H1 (cell line): Measurements from ENCODE around the gene DCAF6. TPM values are rescaled to one million over a fixed set of nuclear protein-coding genes. Genes with fewer than 3 reads are reported as not detected.

ENCODE experiments used
- CTCF ChIA-PET: fragments of 300-600 bp; sonication (Branson Sonifier 250); formaldehyde crosslinking; loops from one replicate; lab custom pipeline; 2021; ENCODE audit not compliant: partially characterized antibody; lab: Charles Lee
- POLR2A ChIA-PET: fragments of 300-600 bp; sonication (Branson Sonifier 250); formaldehyde crosslinking; loops from one replicate; lab custom pipeline; 2021; ENCODE audit warnings: inconsistent platforms; ENCODE audit not compliant: partially characterized antibody; lab: Charles Lee
- DNase-seq, 2 experiments: peaks; one replicate each; pipeline versions ENCODE4 v3.0.0 to v3.0.0-alpha.2; 2010 to 2022; ENCODE audit warnings: low spot score in 2 of 2, low read depth in 1 of 2, mixed read lengths in 1 of 2
- FAIRE-seq: peaks from 2 replicates; lab custom pipeline; 2011; peaks lifted over from hg19 to GRCh38; lab: Jason Lieb, UNC
- H2AFZ ChIP-seq: 2 replicates; pipeline ENCODE4 v1.8.1; 2012; ENCODE audit warnings: low read length, inconsistent platforms
- H2AK5ac ChIP-seq: 2 replicates; pipeline ENCODE4 v1.6.1; 2013; ENCODE audit warnings: low read depth, low read length
- H2BK120ac ChIP-seq: replicated peaks from 2 replicates; pipeline ENCODE3; 2013; ENCODE audit warnings: low read depth, low read length, inconsistent platforms
- H2BK12ac ChIP-seq: 2 replicates; pipeline ENCODE4 v1.6.1; 2013; ENCODE audit warnings: low read depth, low read length
- H2BK15ac ChIP-seq: 2 replicates; pipeline ENCODE4 v1.6.1; 2013; ENCODE audit warnings: low read length
- H2BK20ac ChIP-seq: 2 replicates; pipeline ENCODE4 v1.6.1; 2013; ENCODE audit warnings: low read length
- H2BK5ac ChIP-seq: 2 replicates; pipeline ENCODE4 v1.6.1; 2013; ENCODE audit warnings: low read depth, low read length
- H3K14ac ChIP-seq: 2 replicates; pipeline ENCODE4 v1.6.1; 2013; ENCODE audit warnings: inconsistent platforms; ENCODE audit not compliant: insufficient read length
- H3K18ac ChIP-seq: 2 replicates; pipeline ENCODE4 v1.6.1; 2013; ENCODE audit warnings: low read length; ENCODE audit errors: extremely low read depth
- H3K23ac ChIP-seq: 2 replicates; pipeline ENCODE4 v1.6.1; 2013; ENCODE audit warnings: inconsistent platforms; ENCODE audit not compliant: insufficient read length
- H3K23me2 ChIP-seq: 2 replicates; pipeline ENCODE4 v1.6.1; 2013; ENCODE audit warnings: low read depth, low read length
- H3K27ac ChIP-seq: 2 replicates; pipeline ENCODE4 v1.6.1; 2011; ENCODE audit warnings: low read depth, low read length, inconsistent platforms
- H3K27me3 ChIP-seq, 4 experiments: replicated peaks in 1 of 4; 1 replicate in 1 of 4; 2 replicates in 3 of 4; pipeline versions ENCODE4 v1.6.1 to v1.8.1; 2011 to 2013; ENCODE audit warnings: low read length in 3 of 4, mild to moderate bottlenecking in 3 of 4, inconsistent platforms in 2 of 4, mixed read lengths in 2 of 4, moderate library complexity in 1 of 4; ENCODE audit not compliant: control insufficient read depth in 3 of 4, insufficient read depth in 3 of 4; ENCODE audit errors: extremely low read depth in 1 of 4
- H3K36me3 ChIP-seq, 4 experiments: 2 replicates each; pipeline versions ENCODE4 v1.6.1 to v1.8.1; 2011 to 2013; ENCODE audit warnings: mild to moderate bottlenecking in 4 of 4, low read length in 3 of 4, moderate library complexity in 2 of 4, control low read depth in 1 of 4, inconsistent platforms in 1 of 4; ENCODE audit not compliant: insufficient read depth in 4 of 4, control insufficient read depth in 2 of 4
- H3K4ac ChIP-seq: replicated peaks from 2 replicates; pipeline ENCODE3; 2013; ENCODE audit warnings: low read length, low read depth, mixed read lengths, inconsistent platforms; ENCODE audit not compliant: insufficient read length
- H3K4me1 ChIP-seq, 4 experiments: replicated peaks in 1 of 4; 1 replicate in 1 of 4; 2 replicates in 3 of 4; pipeline versions ENCODE4 v1.6.1 to v1.8.1; 2011 to 2013; ENCODE audit warnings: low read length in 3 of 4, inconsistent platforms in 2 of 4, mixed read lengths in 1 of 4; ENCODE audit not compliant: insufficient read depth in 4 of 4, control insufficient read depth in 3 of 4
- H3K4me2 ChIP-seq, 2 experiments: 2 replicates each; pipeline versions ENCODE4 v1.6.1 to v1.8.1; 2011 to 2013; ENCODE audit warnings: low read depth in 2 of 2, low read length in 2 of 2, control low read depth in 1 of 2, inconsistent platforms in 1 of 2, mild to moderate bottlenecking in 1 of 2; ENCODE audit not compliant: insufficient read depth in 1 of 2
- H3K4me3 ChIP-seq, 4 experiments: fragments of 200-600, 300-600 bp in 1 of 4; sonication (generic), shearing (Covaris generic), sonication (Bioruptor Twin) in 1 of 4; 2 replicates each; pipeline versions ENCODE4 v1.5.1 to v1.8.1; 2011 to 2016; ENCODE audit warnings: low read length in 4 of 4, low read depth in 3 of 4, control low read depth in 2 of 4, inconsistent platforms in 2 of 4, mild to moderate bottlenecking in 2 of 4, mixed read lengths in 1 of 4, moderate library complexity in 1 of 4; ENCODE audit not compliant: insufficient read depth in 2 of 4; ENCODE audit errors: extremely low read depth in 1 of 4
- H3K56ac ChIP-seq: replicated peaks from 2 replicates; pipeline ENCODE3; 2013; ENCODE audit warnings: low read depth, mild to moderate bottlenecking, mixed read lengths, low read length, inconsistent platforms; ENCODE audit not compliant: insufficient read length
- H3K79me1 ChIP-seq: 2 replicates; pipeline ENCODE4 v1.6.1; 2013; ENCODE audit warnings: low read depth, low read length, control low read depth
- H3K79me2 ChIP-seq, 2 experiments: 2 replicates each; pipeline versions ENCODE4 v1.6.1 to v1.8.1; 2012 to 2013; ENCODE audit warnings: low read length in 2 of 2, mild to moderate bottlenecking in 2 of 2, inconsistent platforms in 1 of 2; ENCODE audit not compliant: insufficient read depth in 2 of 2, control insufficient read depth in 1 of 2
- H3K9ac ChIP-seq, 4 experiments: replicated peaks in 1 of 4; 1 replicate in 1 of 4; 2 replicates in 3 of 4; pipeline versions ENCODE4 v1.6.1 to v1.8.1; 2011 to 2013; ENCODE audit warnings: low read depth in 3 of 4, low read length in 3 of 4, control low read depth in 2 of 4, mild to moderate bottlenecking in 2 of 4, moderate library complexity in 2 of 4, inconsistent platforms in 1 of 4; ENCODE audit errors: extremely low read depth in 1 of 4
- H3K9me3 ChIP-seq, 2 experiments: 2 replicates each; pipeline versions ENCODE4 v1.6.1 to v1.8.1; 2012 to 2013; ENCODE audit warnings: mild to moderate bottlenecking in 2 of 2, moderate library complexity in 2 of 2, control low read depth in 1 of 2, inconsistent platforms in 1 of 2, low read depth in 1 of 2, low read length in 1 of 2, mixed read lengths in 1 of 2; ENCODE audit not compliant: insufficient read depth in 2 of 2
- H4K20me1 ChIP-seq, 2 experiments: replicated peaks in 1 of 2; 2 replicates each; pipeline versions ENCODE3 to v1.8.1; 2011 to 2013; ENCODE audit warnings: inconsistent platforms in 2 of 2, low read length in 2 of 2, mild to moderate bottlenecking in 1 of 2; ENCODE audit not compliant: insufficient read depth in 2 of 2, control insufficient read depth in 1 of 2
- H4K5ac ChIP-seq: 2 replicates; pipeline ENCODE4 v1.6.1; 2013; ENCODE audit warnings: low read length, low read depth, mixed read lengths, inconsistent platforms; ENCODE audit not compliant: insufficient read length
- H4K8ac ChIP-seq: 2 replicates; pipeline ENCODE4 v1.8.0; 2013; ENCODE audit warnings: mild to moderate bottlenecking, moderate library complexity, low read length, inconsistent platforms; ENCODE audit not compliant: insufficient read depth; ENCODE audit errors: extremely low read depth
- H4K91ac ChIP-seq: replicated peaks from 2 replicates; pipeline ENCODE3; 2013; ENCODE audit warnings: low read length, mixed read lengths, inconsistent platforms; ENCODE audit not compliant: insufficient read length
- BACH1 ChIP-seq: IDR thresholded peaks from 2 replicates; pipeline ENCODE4 v1.6.1; 2012; ENCODE audit warnings: low read length, improper control_type of control experiment
- CHD1 ChIP-seq: IDR thresholded peaks from 2 replicates; pipeline ENCODE4 v1.6.1; 2012; ENCODE audit warnings: low read depth, low read length, improper control_type of control experiment
- HDAC2 ChIP-seq, 2 experiments: fragments of 300-600 bp in 1 of 2; sonication (generic) in 1 of 2; IDR thresholded peaks; 2 replicates each; pipeline ENCODE4 v1.6.1; 2011 to 2012; ENCODE audit warnings: low read depth in 2 of 2, low read length in 2 of 2, mild to moderate bottlenecking in 2 of 2, moderate library complexity in 2 of 2, borderline replicate concordance in 1 of 2, inconsistent platforms in 1 of 2
- KDM1A ChIP-seq: fragments of 200-600, 300-600 bp; sonication (generic); IDR thresholded peaks from 2 replicates; pipeline ENCODE4 v1.7.1; 2016; ENCODE audit warnings: mild to moderate bottlenecking, low read length, borderline replicate concordance
- NRF1 ChIP-seq: IDR thresholded peaks from 2 replicates; pipeline ENCODE4 v1.6.1; 2011; ENCODE audit warnings: mild to moderate bottlenecking, low read depth, low read length, improper control_type of control experiment
- PHF8 ChIP-seq: fragments of 200-600 bp; sonication (generic); conservative IDR thresholded peaks from 2 replicates; pipeline ENCODE4 v1.7.1; 2012; ENCODE audit warnings: low read depth, mild to moderate bottlenecking, inconsistent platforms, low read length, moderate library complexity
- RFX5 ChIP-seq: IDR thresholded peaks from 2 replicates; pipeline ENCODE4 v1.6.1; 2011; ENCODE audit warnings: low read depth, low read length, improper control_type of control experiment, borderline replicate concordance
- RXRA ChIP-seq: IDR thresholded peaks from 2 replicates; pipeline ENCODE4 v1.6.1; 2011; ENCODE audit warnings: low read depth, mild to moderate bottlenecking, low read length, moderate library complexity; ENCODE audit not compliant: insufficient read depth
- SIRT6 ChIP-seq: IDR thresholded peaks from one replicate; pipeline ENCODE4 v1.7.1; 2012; ENCODE audit warnings: low read length, inconsistent platforms
- SRF ChIP-seq: IDR thresholded peaks from 2 replicates; pipeline ENCODE4 v1.6.1; 2011; ENCODE audit warnings: mild to moderate bottlenecking, low read depth, low read length, moderate library complexity
- WGBS, 2 experiments: shearing (Covaris generic) in 1 of 2; methylation state at CpG; one replicate each; pipeline versions ENCODE4 v1.1.6 to v1.1.7; 2013 to 2015; ENCODE audit warnings: low lambda C conversion rate in 2 of 2, mixed read lengths in 2 of 2, inconsistent platforms in 1 of 2, low coverage in 1 of 2, missing lambda C conversion rate in 1 of 2; ENCODE audit not compliant: insufficient replicate concordance in 2 of 2, insufficient coverage in 1 of 2, insufficient read length in 1 of 2; ENCODE audit errors: extremely low coverage in 1 of 2, missing lambda C conversion rate in 1 of 2; 5-methylcytosine and 5-hydroxymethylcytosine counted together
- polyA plus RNA-seq, 7 experiments: library from polyadenylated mRNA; depleted of rRNA in 3 of 7; stranded (reverse) in 5 of 7; unstranded in 2 of 7; fragments of >200 nt in 5 of 7; fragments of 200-250 nt in 2 of 7; gene quantifications; 1 replicate in 5 of 7; 2 replicates in 1 of 7; 4 replicates in 1 of 7; pipeline versions ENCODE4 v1.2.1 to v1.2.3, GENCODE V29; 2011 to 2013; ENCODE audit warnings: missing spikeins in 2 of 7, mixed read lengths in 2 of 7
- total RNA-seq: library from RNA; stranded (reverse); fragmentation: NEBNext Ultra II Directional; extraction: Animal tissue kit (Norgen Biotek cat#: 25700); gene quantifications from 2 replicates; pipeline ENCODE4 v1.2.1, GENCODE V29; 2021
- TF ChIP-seq, protein P1 (sequence below): IDR thresholded peaks from 2 replicates; pipeline ENCODE4 v1.6.1; 2011; ENCODE audit warnings: low read depth, mild to moderate bottlenecking, low read length; ENCODE audit not compliant: insufficient read depth
- TF ChIP-seq, protein P2 (sequence below): IDR thresholded peaks from 2 replicates; pipeline ENCODE4 v1.6.1; 2012; ENCODE audit warnings: low read length, inconsistent platforms

The DCAF6 gene
- total and polyA plus RNA-seq, 2 of the 8 experiments (the other 6 are each of a cell fraction or from before 2014, with no cell fraction given) = 12.3 to 17.4 TPM

DNA sequence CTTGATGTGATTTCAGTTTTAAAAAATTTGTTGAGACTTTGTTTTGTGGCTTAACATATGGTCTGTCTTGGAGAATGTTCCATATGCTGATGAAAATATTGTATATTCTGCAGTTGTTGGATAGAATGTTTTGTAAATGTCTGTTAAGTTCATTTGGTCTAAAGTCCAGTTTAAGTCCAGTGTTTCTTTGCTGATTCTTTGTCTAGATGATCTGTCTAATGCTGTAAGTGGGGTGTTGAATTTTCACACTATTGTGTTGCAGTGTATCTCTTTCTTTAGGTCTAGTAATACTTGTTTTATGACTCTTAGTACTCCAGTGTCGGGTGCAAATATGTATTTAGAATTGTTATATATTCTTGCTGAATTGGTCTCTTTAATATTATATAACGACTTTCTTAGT is 11.2 kb downstream of the DCAF6 start:
- peaks cover 5 to 81% of the 10 kb centered on the region in 2 experiments; a peak in 3 of 4 replicates for H3K79me2 ChIP-seq
- H3K18ac ChIP-seq = no peak overlapping the region
- H2AK5ac ChIP-seq = no peak overlapping the region
- no peaks in the 10 kb centered on the region; a peak in 1 of 4 replicates for H3K9me3 ChIP-seq
- H3K4me2 ChIP-seq = no peak overlapping the region
- no peak overlapping the region for H3K9ac ChIP-seq
- ChIA-PET CTCF (no interaction called here), POLR2A (no interaction called here)
- no peak overlapping the region for H3K27ac ChIP-seq
- no peaks in the 10 kb centered on the region for H3K79me1 ChIP-seq
- H3K4ac ChIP-seq = no peak overlapping the region
- no peak overlapping the region for H2BK20ac ChIP-seq
- no peaks in the 10 kb centered on the region for H3K4me1 ChIP-seq
- H4K20me1 ChIP-seq = peaks cover 0 to 2% of the 10 kb centered on the region in 2 experiments
- peaks cover 0 to 15% (median 4%) of the 10 kb centered on the region in 4 experiments; a peak in 4 of 8 replicates for H3K36me3 ChIP-seq
- whole genome bisulfite sequencing, 2 experiments = 90% methylated on average over 2 of the region's 2 CpGs; no CpG with 5 or more reads in 1 of the 2 experiments
- no peak overlapping the region for H4K91ac ChIP-seq
- no peaks in the 10 kb centered on the region for H3K27me3 ChIP-seq
- FAIRE-seq = no peak
- no peaks in the 10 kb centered on the region for H3K23me2 ChIP-seq
- H2BK15ac ChIP-seq = no peak overlapping the region
- H2BK120ac ChIP-seq = no peak overlapping the region
- H3K56ac ChIP-seq = no peak overlapping the region
- no peak overlapping the region for H2BK12ac ChIP-seq
- no peak overlapping the region for H3K14ac ChIP-seq
- no peak overlapping the region for H3K4me3 ChIP-seq
- H2BK5ac ChIP-seq = no peak overlapping the region
- no peak for DNase-seq
- H3K23ac ChIP-seq = no peak overlapping the region
- no peak overlapping the region for H2AFZ ChIP-seq
- no peak overlapping the region for H4K5ac ChIP-seq
- no peak overlapping the region for H4K8ac ChIP-seq
- TF ChIP-seq RFX5 = no peak
- TF ChIP-seq, protein P1, sequence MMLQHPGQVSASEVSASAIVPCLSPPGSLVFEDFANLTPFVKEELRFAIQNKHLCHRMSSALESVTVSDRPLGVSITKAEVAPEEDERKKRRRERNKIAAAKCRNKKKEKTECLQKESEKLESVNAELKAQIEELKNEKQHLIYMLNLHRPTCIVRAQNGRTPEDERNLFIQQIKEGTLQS = no peak
- no peak for TF ChIP-seq SIRT6
- no peak for TF ChIP-seq NRF1
- no peak for TF ChIP-seq SRF
- no peak for TF ChIP-seq PHF8
- TF ChIP-seq KDM1A = no peak
- no peak for TF ChIP-seq RXRA
- TF ChIP-seq, protein P2, sequence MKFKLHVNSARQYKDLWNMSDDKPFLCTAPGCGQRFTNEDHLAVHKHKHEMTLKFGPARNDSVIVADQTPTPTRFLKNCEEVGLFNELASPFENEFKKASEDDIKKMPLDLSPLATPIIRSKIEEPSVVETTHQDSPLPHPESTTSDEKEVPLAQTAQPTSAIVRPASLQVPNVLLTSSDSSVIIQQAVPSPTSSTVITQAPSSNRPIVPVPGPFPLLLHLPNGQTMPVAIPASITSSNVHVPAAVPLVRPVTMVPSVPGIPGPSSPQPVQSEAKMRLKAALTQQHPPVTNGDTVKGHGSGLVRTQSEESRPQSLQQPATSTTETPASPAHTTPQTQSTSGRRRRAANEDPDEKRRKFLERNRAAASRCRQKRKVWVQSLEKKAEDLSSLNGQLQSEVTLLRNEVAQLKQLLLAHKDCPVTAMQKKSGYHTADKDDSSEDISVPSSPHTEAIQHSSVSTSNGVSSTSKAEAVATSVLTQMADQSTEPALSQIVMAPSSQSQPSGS = no peak
- no peak for TF ChIP-seq CHD1
- no peak for TF ChIP-seq HDAC2 (IDR thresholded peaks at IDR 0.05; ENCODE audit: borderline replicate concordance in 1 of 2, low read depth in 2 of 2, low read length in 2 of 2)
- no peak for TF ChIP-seq BACH1
